ENCODE data around the gene PRKCB.
"Not testable (repeated sequence)": the region's sequence is repeated elsewhere in the genome, so short reads cannot be mapped to it uniquely, and the experiment has no call there.

PRKCB gene

GRCh38 chr16:24007391-24007790 lies 171.6 kb downstream of the PRKCB start:
- FAIRE-seq (no peak), DNase-seq (ENCODE audit: insufficient read length) (no peak)
- no peak for TF ChIP-seq POLR2AphosphoS5 (IDR thresholded peaks at IDR 0.05; ENCODE audit: low read depth, low read length)
- TF ChIP-seq TAF1 (IDR thresholded peaks at IDR 0.05; ENCODE audit: borderline replicate concordance, low read depth, low read length): no peak
- no peak for TF ChIP-seq POLR2A (IDR thresholded peaks at IDR 0.05; ENCODE audit: low read depth, low read length)

- DNase-seq (ENCODE audit: insufficient read length) (no peak), FAIRE-seq (no peak)
- TF ChIP-seq TAF1 (IDR thresholded peaks at IDR 0.05; ENCODE audit: borderline replicate concordance, low read depth, low read length): no peak
These were observed 172.2 kb downstream of the PRKCB start for GRCh38 chr16:24007934-24008333.

DNA sequence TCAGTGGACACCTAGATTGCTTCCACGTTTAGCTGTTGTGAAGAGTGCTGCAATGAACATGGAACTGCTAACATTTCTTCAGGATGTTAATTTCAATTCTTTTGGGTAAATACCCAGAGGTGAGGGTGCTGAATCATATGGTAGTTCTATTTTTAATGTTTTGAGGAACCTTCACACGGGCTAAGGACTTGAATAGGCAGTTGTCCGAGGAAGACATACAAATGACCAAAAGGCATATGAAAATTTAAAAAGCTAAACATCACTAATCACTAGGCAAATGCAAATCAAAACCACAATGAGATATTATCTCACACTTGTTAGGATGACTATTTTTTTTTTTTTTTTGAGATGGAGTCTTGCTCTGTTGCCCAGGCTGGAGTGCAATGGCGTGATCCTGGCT lies 173.3 kb downstream of the PRKCB start:
- no peak for TF ChIP-seq TAF1 (IDR thresholded peaks at IDR 0.05; ENCODE audit: borderline replicate concordance, low read depth, low read length)
- no peak for TF ChIP-seq POLR2AphosphoS5 (IDR thresholded peaks at IDR 0.05; ENCODE audit: low read depth, low read length)
- no peak for TF ChIP-seq POLR2A (IDR thresholded peaks at IDR 0.05; ENCODE audit: low read depth, low read length)
- DNase-seq (ENCODE audit: insufficient read length) (no peak), FAIRE-seq (peak; percentile 5)

GRCh38 chr16:24009955-24010354 lies 174.2 kb downstream of the PRKCB start:
- no peak for DNase-seq (ENCODE audit: insufficient read length)
- no peak for FAIRE-seq
- TF ChIP-seq TAF1 (IDR thresholded peaks at IDR 0.05; ENCODE audit: borderline replicate concordance, low read depth, low read length): no peak
- TF ChIP-seq POLR2AphosphoS5 (IDR thresholded peaks at IDR 0.05; ENCODE audit: low read depth, low read length): no peak
- no peak for TF ChIP-seq POLR2A (IDR thresholded peaks at IDR 0.05; ENCODE audit: low read depth, low read length)

- DNase-seq (ENCODE audit: insufficient read length): no peak
- peak; percentile 87 for FAIRE-seq
- TF ChIP-seq TAF1 (IDR thresholded peaks at IDR 0.05; ENCODE audit: borderline replicate concordance, low read depth, low read length) (no peak), POLR2A (IDR thresholded peaks at IDR 0.05; ENCODE audit: low read depth, low read length) (no peak), POLR2AphosphoS5 (IDR thresholded peaks at IDR 0.05; ENCODE audit: low read depth, low read length) (no peak)
These were observed 174.8 kb downstream of the PRKCB start for GRCh38 chr16:24010440-24011089.

DNA sequence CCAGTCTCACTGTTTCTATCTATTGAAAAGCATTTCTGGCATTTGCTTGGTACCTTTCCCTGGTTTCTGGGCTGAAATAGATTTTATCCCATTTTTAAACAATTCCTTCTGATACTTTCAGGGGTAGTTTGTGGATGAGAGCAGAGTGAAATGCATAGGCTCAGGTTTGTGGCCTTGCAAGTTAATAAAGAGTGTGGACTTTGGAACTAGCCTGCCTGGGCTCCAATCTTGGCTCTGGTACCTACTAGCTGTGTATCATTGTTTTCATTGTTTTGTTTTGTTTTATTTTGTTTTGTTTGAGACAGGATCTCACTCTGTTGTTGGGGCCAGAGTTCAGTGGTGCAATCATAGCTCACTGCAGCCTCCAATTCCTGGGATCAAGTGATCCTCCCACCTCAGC lies 175.5 kb downstream of the PRKCB start:
- no peak for DNase-seq (ENCODE audit: insufficient read length)
- no peak for FAIRE-seq
- TF ChIP-seq POLR2A (IDR thresholded peaks at IDR 0.05; ENCODE audit: low read depth, low read length) (no peak), POLR2AphosphoS5 (IDR thresholded peaks at IDR 0.05; ENCODE audit: low read depth, low read length) (no peak), TAF1 (IDR thresholded peaks at IDR 0.05; ENCODE audit: borderline replicate concordance, low read depth, low read length) (no peak)

DNA sequence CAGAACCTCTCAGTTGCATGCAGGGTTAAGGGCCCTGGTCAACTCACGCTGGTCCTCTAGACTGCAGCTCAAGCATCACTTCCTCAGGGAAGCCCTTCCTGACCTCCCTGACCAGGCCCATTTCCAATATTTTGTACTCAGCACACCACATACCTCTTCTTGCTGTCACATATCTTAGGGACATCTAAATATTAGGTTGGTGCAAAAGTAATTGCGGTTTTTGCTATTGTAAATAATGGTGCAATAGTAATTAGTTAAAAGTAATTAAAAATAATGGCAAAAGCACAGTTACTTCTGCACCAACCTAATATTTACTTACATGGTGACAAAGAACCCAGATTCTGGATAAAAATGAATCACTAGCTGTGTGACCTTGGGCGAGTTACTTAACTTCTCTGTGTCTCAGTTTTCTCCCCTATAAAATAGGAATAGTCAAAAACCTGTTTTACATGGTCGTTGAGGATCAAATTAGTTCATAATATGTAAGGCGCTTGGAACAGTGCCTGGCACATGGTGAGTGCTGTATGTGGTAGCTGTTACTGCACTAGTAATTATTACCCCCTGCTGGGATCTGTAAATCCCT lies 177.4 kb downstream of the PRKCB start:
- FAIRE-seq: no peak
- no peak for TF ChIP-seq POLR2AphosphoS5 (IDR thresholded peaks at IDR 0.05; ENCODE audit: low read depth, low read length)
- TF ChIP-seq POLR2A (IDR thresholded peaks at IDR 0.05; ENCODE audit: low read depth, low read length): no peak
- no peak for TF ChIP-seq TAF1 (IDR thresholded peaks at IDR 0.05; ENCODE audit: borderline replicate concordance, low read depth, low read length)
- DNase-seq (ENCODE audit: insufficient read length): no peak

DNA sequence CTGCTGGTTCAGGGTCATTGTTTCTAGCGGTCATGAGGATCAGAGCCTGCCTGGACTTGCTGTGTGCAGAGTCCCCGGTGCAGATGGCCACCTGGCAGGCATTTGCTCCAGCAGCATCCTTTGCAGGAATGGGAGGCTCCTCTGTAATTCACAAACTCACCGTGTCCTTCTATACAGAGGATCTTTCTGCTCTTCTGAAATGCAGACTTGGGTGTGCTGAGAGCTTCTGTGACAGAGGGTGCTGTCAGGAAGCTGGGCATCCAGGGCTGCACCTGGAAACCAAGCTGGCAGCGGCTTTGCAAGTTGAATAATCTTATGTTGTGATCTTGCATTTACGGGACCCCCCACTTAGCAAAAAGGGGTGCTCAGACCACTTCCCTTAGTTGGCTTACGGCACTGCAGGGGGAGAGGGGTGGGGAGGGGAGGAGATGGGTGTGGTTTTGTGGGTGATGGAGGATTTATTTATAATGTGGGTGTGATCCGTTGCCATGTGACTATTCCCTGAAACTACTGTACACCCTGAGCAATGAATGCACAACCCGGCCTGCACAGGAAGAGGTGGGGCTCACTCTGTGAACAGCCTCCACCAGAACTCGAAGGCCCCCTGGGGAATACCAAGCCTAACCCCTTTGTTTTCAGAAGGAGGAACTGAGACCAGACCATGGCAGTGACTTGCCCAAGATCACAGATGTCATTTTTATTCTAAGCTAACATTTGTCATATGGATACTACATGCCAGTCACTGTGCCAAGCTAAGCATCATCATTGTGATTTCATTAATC lies 178.3 kb downstream of the PRKCB start:
- no peak for TF ChIP-seq POLR2AphosphoS5 (IDR thresholded peaks at IDR 0.05; ENCODE audit: low read depth, low read length)
- TF ChIP-seq TAF1 (IDR thresholded peaks at IDR 0.05; ENCODE audit: borderline replicate concordance, low read depth, low read length): no peak
- no peak for TF ChIP-seq POLR2A (IDR thresholded peaks at IDR 0.05; ENCODE audit: low read depth, low read length)
- DNase-seq (ENCODE audit: insufficient read length) (peak; percentile 57), FAIRE-seq (peak; percentile 97)

GRCh38 chr16:24014955-24015354 lies 179.2 kb downstream of the PRKCB start:
- not testable (repeated sequence) for FAIRE-seq; DNase-seq (ENCODE audit: insufficient read length)

DNA sequence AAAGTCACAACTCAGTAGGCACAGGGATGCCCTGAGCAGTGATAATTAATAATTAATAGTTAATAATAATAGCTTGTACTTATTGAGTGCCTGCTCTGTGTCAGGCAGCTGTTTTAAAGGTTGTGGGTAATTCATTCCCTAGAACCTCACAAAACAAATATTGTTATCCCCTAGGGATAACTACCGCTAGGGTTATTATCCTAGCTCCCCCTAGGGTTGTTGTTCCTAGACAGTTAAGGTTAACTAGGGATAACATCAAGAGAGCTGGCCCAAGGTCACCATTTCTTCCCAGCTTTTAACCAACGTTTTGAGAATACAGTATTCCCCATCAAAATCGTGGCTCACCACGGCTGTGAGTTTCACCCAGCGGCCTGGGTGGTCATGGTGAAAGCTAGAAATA lies 180.1 kb downstream of the PRKCB start:
- no peak for FAIRE-seq
- TF ChIP-seq POLR2A (IDR thresholded peaks at IDR 0.05; ENCODE audit: low read depth, low read length) (no peak), POLR2AphosphoS5 (IDR thresholded peaks at IDR 0.05; ENCODE audit: low read depth, low read length) (no peak), TAF1 (IDR thresholded peaks at IDR 0.05; ENCODE audit: borderline replicate concordance, low read depth, low read length) (no peak)
- no peak for DNase-seq (ENCODE audit: insufficient read length)

DNA sequence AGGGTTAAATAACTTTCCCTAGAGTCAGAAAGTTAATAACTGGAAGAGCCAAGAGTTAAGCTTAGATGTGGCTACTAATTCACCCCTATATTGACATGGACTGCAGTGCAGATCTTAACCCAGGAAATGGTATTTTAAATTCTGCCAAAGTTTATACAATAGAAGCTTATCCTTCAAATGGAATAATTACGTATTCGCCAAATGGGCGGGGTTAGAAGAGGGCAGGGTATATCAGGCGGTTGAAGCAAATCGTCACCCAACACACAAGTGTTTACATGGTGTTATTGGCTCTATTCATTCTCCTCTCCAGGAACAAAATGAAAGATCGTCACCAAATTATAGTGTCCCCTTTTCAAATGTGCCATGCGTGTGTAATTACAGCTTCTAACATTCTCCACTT lies 182.7 kb downstream of the PRKCB start:
- no peak for FAIRE-seq
- no peak for DNase-seq (ENCODE audit: insufficient read length)
- TF ChIP-seq POLR2A (IDR thresholded peaks at IDR 0.05; ENCODE audit: low read depth, low read length) (no peak), TAF1 (IDR thresholded peaks at IDR 0.05; ENCODE audit: borderline replicate concordance, low read depth, low read length) (no peak), POLR2AphosphoS5 (IDR thresholded peaks at IDR 0.05; ENCODE audit: low read depth, low read length) (no peak)

DNA sequence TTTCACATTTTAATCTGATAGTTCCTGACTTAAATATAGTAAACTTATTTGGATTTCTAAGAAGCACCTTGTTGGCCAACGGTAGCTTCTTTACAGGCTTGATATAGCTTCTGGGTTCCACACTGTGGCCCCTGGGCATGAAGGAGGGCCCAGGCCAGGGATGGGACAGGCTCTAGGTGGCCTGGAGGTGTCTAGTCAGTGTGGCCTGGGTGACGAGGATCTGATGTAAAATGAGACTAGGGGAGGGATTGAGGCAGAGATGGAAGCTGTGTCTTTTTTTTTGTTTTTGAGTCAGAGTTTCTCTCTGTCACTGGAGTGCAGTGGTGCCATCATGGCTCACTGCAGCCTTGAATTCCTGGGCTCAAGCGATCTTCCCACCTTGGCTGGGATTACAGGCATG lies 187.0 kb downstream of the PRKCB start:
- no peak for TF ChIP-seq POLR2AphosphoS5 (IDR thresholded peaks at IDR 0.05; ENCODE audit: low read depth, low read length)
- TF ChIP-seq TAF1 (IDR thresholded peaks at IDR 0.05; ENCODE audit: borderline replicate concordance, low read depth, low read length): no peak
- no peak for TF ChIP-seq POLR2A (IDR thresholded peaks at IDR 0.05; ENCODE audit: low read depth, low read length)
- FAIRE-seq (no peak), DNase-seq (ENCODE audit: insufficient read length) (no peak)
